H1 (cell line): ENCODE data around the gene IQUB. TPM values are rescaled to one million over a fixed set of nuclear protein-coding genes. Genes with fewer than 3 reads are reported as not detected.

Experiments used
- CTCF ChIA-PET: fragments of 300-600 bp; sonication (Branson Sonifier 250); formaldehyde crosslinking; loops from one replicate; lab custom pipeline; 2021; ENCODE audit not compliant: partially characterized antibody; lab: Charles Lee
- POLR2A ChIA-PET: fragments of 300-600 bp; sonication (Branson Sonifier 250); formaldehyde crosslinking; loops from one replicate; lab custom pipeline; 2021; ENCODE audit warnings: inconsistent platforms; ENCODE audit not compliant: partially characterized antibody; lab: Charles Lee
- DNase-seq, 2 experiments: peaks; one replicate each; pipeline versions ENCODE4 v3.0.0 to v3.0.0-alpha.2; 2010 to 2022; ENCODE audit warnings: low spot score in 2 of 2, low read depth in 1 of 2, mixed read lengths in 1 of 2
- FAIRE-seq: peaks from 2 replicates; lab custom pipeline; 2011; peaks lifted over from hg19 to GRCh38; lab: Jason Lieb, UNC
- H2AFZ ChIP-seq: 2 replicates; pipeline ENCODE4 v1.8.1; 2012; ENCODE audit warnings: low read length, inconsistent platforms
- H2AK5ac ChIP-seq: 2 replicates; pipeline ENCODE4 v1.6.1; 2013; ENCODE audit warnings: low read depth, low read length
- H2BK120ac ChIP-seq: replicated peaks from 2 replicates; pipeline ENCODE3; 2013; ENCODE audit warnings: low read depth, low read length, inconsistent platforms
- H2BK12ac ChIP-seq: 2 replicates; pipeline ENCODE4 v1.6.1; 2013; ENCODE audit warnings: low read depth, low read length
- H2BK15ac ChIP-seq: 2 replicates; pipeline ENCODE4 v1.6.1; 2013; ENCODE audit warnings: low read length
- H2BK20ac ChIP-seq: 2 replicates; pipeline ENCODE4 v1.6.1; 2013; ENCODE audit warnings: low read length
- H2BK5ac ChIP-seq: 2 replicates; pipeline ENCODE4 v1.6.1; 2013; ENCODE audit warnings: low read depth, low read length
- H3K14ac ChIP-seq: 2 replicates; pipeline ENCODE4 v1.6.1; 2013; ENCODE audit warnings: inconsistent platforms; ENCODE audit not compliant: insufficient read length
- H3K18ac ChIP-seq: 2 replicates; pipeline ENCODE4 v1.6.1; 2013; ENCODE audit warnings: low read length; ENCODE audit errors: extremely low read depth
- H3K23ac ChIP-seq: 2 replicates; pipeline ENCODE4 v1.6.1; 2013; ENCODE audit warnings: inconsistent platforms; ENCODE audit not compliant: insufficient read length
- H3K23me2 ChIP-seq: 2 replicates; pipeline ENCODE4 v1.6.1; 2013; ENCODE audit warnings: low read depth, low read length
- H3K27ac ChIP-seq: 2 replicates; pipeline ENCODE4 v1.6.1; 2011; ENCODE audit warnings: low read depth, low read length, inconsistent platforms
- H3K27me3 ChIP-seq, 4 experiments: replicated peaks in 1 of 4; 1 replicate in 1 of 4; 2 replicates in 3 of 4; pipeline versions ENCODE4 v1.6.1 to v1.8.1; 2011 to 2013; ENCODE audit warnings: low read length in 3 of 4, mild to moderate bottlenecking in 3 of 4, inconsistent platforms in 2 of 4, mixed read lengths in 2 of 4, moderate library complexity in 1 of 4; ENCODE audit not compliant: control insufficient read depth in 3 of 4, insufficient read depth in 3 of 4; ENCODE audit errors: extremely low read depth in 1 of 4
- H3K36me3 ChIP-seq, 4 experiments: 2 replicates each; pipeline versions ENCODE4 v1.6.1 to v1.8.1; 2011 to 2013; ENCODE audit warnings: mild to moderate bottlenecking in 4 of 4, low read length in 3 of 4, moderate library complexity in 2 of 4, control low read depth in 1 of 4, inconsistent platforms in 1 of 4; ENCODE audit not compliant: insufficient read depth in 4 of 4, control insufficient read depth in 2 of 4
- H3K4ac ChIP-seq: replicated peaks from 2 replicates; pipeline ENCODE3; 2013; ENCODE audit warnings: low read length, low read depth, mixed read lengths, inconsistent platforms; ENCODE audit not compliant: insufficient read length
- H3K4me1 ChIP-seq, 4 experiments: replicated peaks in 1 of 4; 1 replicate in 1 of 4; 2 replicates in 3 of 4; pipeline versions ENCODE4 v1.6.1 to v1.8.1; 2011 to 2013; ENCODE audit warnings: low read length in 3 of 4, inconsistent platforms in 2 of 4, mixed read lengths in 1 of 4; ENCODE audit not compliant: insufficient read depth in 4 of 4, control insufficient read depth in 3 of 4
- H3K4me2 ChIP-seq, 2 experiments: 2 replicates each; pipeline versions ENCODE4 v1.6.1 to v1.8.1; 2011 to 2013; ENCODE audit warnings: low read depth in 2 of 2, low read length in 2 of 2, control low read depth in 1 of 2, inconsistent platforms in 1 of 2, mild to moderate bottlenecking in 1 of 2; ENCODE audit not compliant: insufficient read depth in 1 of 2
- H3K4me3 ChIP-seq, 4 experiments: fragments of 200-600, 300-600 bp in 1 of 4; sonication (generic), shearing (Covaris generic), sonication (Bioruptor Twin) in 1 of 4; 2 replicates each; pipeline versions ENCODE4 v1.5.1 to v1.8.1; 2011 to 2016; ENCODE audit warnings: low read length in 4 of 4, low read depth in 3 of 4, control low read depth in 2 of 4, inconsistent platforms in 2 of 4, mild to moderate bottlenecking in 2 of 4, mixed read lengths in 1 of 4, moderate library complexity in 1 of 4; ENCODE audit not compliant: insufficient read depth in 2 of 4; ENCODE audit errors: extremely low read depth in 1 of 4
- H3K56ac ChIP-seq: replicated peaks from 2 replicates; pipeline ENCODE3; 2013; ENCODE audit warnings: low read depth, mild to moderate bottlenecking, mixed read lengths, low read length, inconsistent platforms; ENCODE audit not compliant: insufficient read length
- H3K79me1 ChIP-seq: 2 replicates; pipeline ENCODE4 v1.6.1; 2013; ENCODE audit warnings: low read depth, low read length, control low read depth
- H3K79me2 ChIP-seq, 2 experiments: 2 replicates each; pipeline versions ENCODE4 v1.6.1 to v1.8.1; 2012 to 2013; ENCODE audit warnings: low read length in 2 of 2, mild to moderate bottlenecking in 2 of 2, inconsistent platforms in 1 of 2; ENCODE audit not compliant: insufficient read depth in 2 of 2, control insufficient read depth in 1 of 2
- H3K9ac ChIP-seq, 4 experiments: replicated peaks in 1 of 4; 1 replicate in 1 of 4; 2 replicates in 3 of 4; pipeline versions ENCODE4 v1.6.1 to v1.8.1; 2011 to 2013; ENCODE audit warnings: low read depth in 3 of 4, low read length in 3 of 4, control low read depth in 2 of 4, mild to moderate bottlenecking in 2 of 4, moderate library complexity in 2 of 4, inconsistent platforms in 1 of 4; ENCODE audit errors: extremely low read depth in 1 of 4
- H3K9me3 ChIP-seq, 2 experiments: 2 replicates each; pipeline versions ENCODE4 v1.6.1 to v1.8.1; 2012 to 2013; ENCODE audit warnings: mild to moderate bottlenecking in 2 of 2, moderate library complexity in 2 of 2, control low read depth in 1 of 2, inconsistent platforms in 1 of 2, low read depth in 1 of 2, low read length in 1 of 2, mixed read lengths in 1 of 2; ENCODE audit not compliant: insufficient read depth in 2 of 2
- H4K20me1 ChIP-seq, 2 experiments: replicated peaks in 1 of 2; 2 replicates each; pipeline versions ENCODE3 to v1.8.1; 2011 to 2013; ENCODE audit warnings: inconsistent platforms in 2 of 2, low read length in 2 of 2, mild to moderate bottlenecking in 1 of 2; ENCODE audit not compliant: insufficient read depth in 2 of 2, control insufficient read depth in 1 of 2
- H4K5ac ChIP-seq: 2 replicates; pipeline ENCODE4 v1.6.1; 2013; ENCODE audit warnings: low read length, low read depth, mixed read lengths, inconsistent platforms; ENCODE audit not compliant: insufficient read length
- H4K8ac ChIP-seq: 2 replicates; pipeline ENCODE4 v1.8.0; 2013; ENCODE audit warnings: mild to moderate bottlenecking, moderate library complexity, low read length, inconsistent platforms; ENCODE audit not compliant: insufficient read depth; ENCODE audit errors: extremely low read depth
- H4K91ac ChIP-seq: replicated peaks from 2 replicates; pipeline ENCODE3; 2013; ENCODE audit warnings: low read length, mixed read lengths, inconsistent platforms; ENCODE audit not compliant: insufficient read length
- RBBP5 ChIP-seq: IDR thresholded peaks from 2 replicates; pipeline ENCODE4 v1.7.1; 2012; ENCODE audit warnings: low read depth, mild to moderate bottlenecking, inconsistent platforms, low read length, moderate library complexity, borderline replicate concordance
- SAP30 ChIP-seq: fragments of 300-600 bp; sonication (generic); IDR thresholded peaks from 2 replicates; pipeline ENCODE4 v1.7.1; 2012; ENCODE audit warnings: low read length, moderate library complexity, mild to moderate bottlenecking, inconsistent platforms; ENCODE audit not compliant: insufficient read depth, insufficient replicate concordance
- WGBS, 2 experiments: shearing (Covaris generic) in 1 of 2; methylation state at CpG; one replicate each; pipeline versions ENCODE4 v1.1.6 to v1.1.7; 2013 to 2015; ENCODE audit warnings: low lambda C conversion rate in 2 of 2, mixed read lengths in 2 of 2, inconsistent platforms in 1 of 2, low coverage in 1 of 2, missing lambda C conversion rate in 1 of 2; ENCODE audit not compliant: insufficient replicate concordance in 2 of 2, insufficient coverage in 1 of 2, insufficient read length in 1 of 2; ENCODE audit errors: extremely low coverage in 1 of 2, missing lambda C conversion rate in 1 of 2; 5-methylcytosine and 5-hydroxymethylcytosine counted together
- polyA plus RNA-seq, 7 experiments: library from polyadenylated mRNA; depleted of rRNA in 3 of 7; stranded (reverse) in 5 of 7; unstranded in 2 of 7; fragments of >200 nt in 5 of 7; fragments of 200-250 nt in 2 of 7; gene quantifications; 1 replicate in 5 of 7; 2 replicates in 1 of 7; 4 replicates in 1 of 7; pipeline versions ENCODE4 v1.2.1 to v1.2.3, GENCODE V29; 2011 to 2013; ENCODE audit warnings: missing spikeins in 2 of 7, mixed read lengths in 2 of 7
- total RNA-seq: library from RNA; stranded (reverse); fragmentation: NEBNext Ultra II Directional; extraction: Animal tissue kit (Norgen Biotek cat#: 25700); gene quantifications from 2 replicates; pipeline ENCODE4 v1.2.1, GENCODE V29; 2021

Gene IQUB
- total and polyA plus RNA-seq, 2 of the 8 experiments (the other 6 are each of a cell fraction or from before 2014, with no cell fraction given) = 0.12 to 0.82 TPM

DNA sequence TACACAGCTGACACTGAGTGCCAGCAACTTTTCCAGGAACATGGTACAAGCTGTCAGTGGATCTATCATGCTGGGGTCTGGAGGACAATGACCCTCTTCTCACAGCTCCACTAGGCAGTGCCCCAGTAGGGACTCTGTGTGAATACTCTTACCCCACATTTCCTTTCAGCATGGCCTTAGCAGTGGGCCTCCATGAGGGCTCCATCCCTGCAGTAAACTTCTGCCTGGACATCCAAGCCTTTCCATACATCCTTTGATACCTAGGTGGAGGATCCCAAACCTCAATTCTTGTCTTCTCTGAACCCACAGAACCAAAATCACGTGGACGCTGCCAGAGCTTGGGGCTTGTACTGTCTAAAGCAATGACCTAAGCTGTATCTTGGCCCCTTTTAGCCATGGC, 116.8 kb downstream of the IQUB start:
- no peaks in the 10 kb centered on the region; a peak in 1 of 8 replicates for H3K36me3 ChIP-seq
- TF ChIP-seq SAP30 (no peak), RBBP5 (no peak)

More for the DNA sequence above, 116.8 kb downstream of the IQUB start:
- Histone ChIP-seq H3K4me1 (no peaks in the 10 kb centered on the region), H3K79me1 (no peaks in the 10 kb centered on the region), H3K79me2 (no peaks in the 10 kb centered on the region), H4K8ac (no peak overlapping the region), H2BK120ac (no peak overlapping the region), H3K23me2 (no peaks in the 10 kb centered on the region), H3K4me3 (no peak overlapping the region), H4K5ac (no peak overlapping the region), H3K14ac (no peak overlapping the region), H2AFZ (no peak overlapping the region), H4K20me1 (no peaks in the 10 kb centered on the region), H2BK5ac (no peak overlapping the region), H4K91ac (no peak overlapping the region), H2BK12ac (no peak overlapping the region), H2AK5ac (no peak overlapping the region), H3K18ac (no peak overlapping the region), H3K27me3 (no peaks in the 10 kb centered on the region), H3K4ac (no peak overlapping the region), H3K4me2 (no peak overlapping the region), H3K9ac (no peak overlapping the region), H3K23ac (no peak overlapping the region), H2BK20ac (no peak overlapping the region), H3K56ac (no peak overlapping the region), H2BK15ac (no peak overlapping the region), H3K27ac (no peak overlapping the region), H3K9me3 (peaks cover 9 to 18% of the 10 kb centered on the region in 2 experiments)
- ChIA-PET POLR2A (no interaction called here), CTCF (no interaction called here)
- FAIRE-seq = no peak
- DNase-seq = no peak
- WGBS, 2 experiments = 88% methylated on average over 2 of the region's 2 CpGs; no CpG with 5 or more reads in 1 of the 2 experiments
